ENCODE results near the gene TRIM26. TPM values are rescaled to one million over a fixed set of nuclear protein-coding genes. Genes with fewer than 3 reads are reported as not detected.

TRIM26 gene
- total and polyA plus RNA-seq, 2 donors (not counting 3 experiments of a cell fraction or from before 2014, with no cell fraction given), result 30.4 to 34.5 TPM

DNA sequence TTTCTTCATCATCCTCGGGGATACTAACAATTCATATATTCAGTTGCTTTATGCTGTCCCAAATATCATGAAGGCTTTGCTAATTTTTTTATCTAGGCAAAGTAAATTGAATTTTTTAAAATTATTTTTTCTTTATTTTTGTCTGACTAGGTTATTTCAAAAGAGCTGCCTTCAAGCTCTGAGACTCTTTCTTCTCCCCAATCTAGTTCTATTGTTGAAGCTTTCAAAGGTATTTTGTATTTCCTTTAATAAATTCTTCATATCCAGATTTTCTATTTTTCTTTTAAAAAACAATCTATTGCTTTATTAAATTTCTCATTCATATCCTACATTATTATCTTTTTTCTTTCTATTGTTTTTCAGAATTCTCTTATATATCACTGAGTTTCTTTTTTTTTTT, 33.1 kb downstream of the TRIM26 start:
- Histone ChIP-seq H3K36me3 (ENCODE audit: control insufficient read depth in 2 of 2, extremely low read depth in 1 of 2, insufficient read depth in 2 of 2, low read length in 2 of 2) (peaks cover 0 to 3% of the 10 kb centered on the region in 2 experiments), H3K9me3 (replicated peaks; ENCODE audit: control insufficient read depth, insufficient read depth, low read length) (no peaks in the 10 kb centered on the region), H3K4me1 (ENCODE audit: control insufficient read depth, extremely low read depth, insufficient read depth, low read length) (no peaks in the 10 kb centered on the region), H3K27ac (ENCODE audit: insufficient read depth, low read depth, low read length) (no peak overlapping the region), H3K79me2 (ENCODE audit: control insufficient read depth, insufficient read depth, low read length) (no peaks in the 10 kb centered on the region), H4K20me1 (replicated peaks; ENCODE audit: control insufficient read depth, extremely low read depth, insufficient read depth, low read length) (no peaks in the 10 kb centered on the region), H2AFZ (ENCODE audit: low read depth, low read length) (no peak overlapping the region), H3K9ac (replicated peaks; ENCODE audit: extremely low read depth, insufficient read depth, low read length) (no peak overlapping the region), H3K27me3 (ENCODE audit: control insufficient read depth in 2 of 2, insufficient read depth in 2 of 2, low read length in 2 of 2) (peaks cover 8 to 24% of the 10 kb centered on the region in 2 experiments), H3K4me2 (ENCODE audit: insufficient read depth, low read length) (no peak overlapping the region), H3K9me1 (replicated peaks; ENCODE audit: control insufficient read depth, extremely low read depth, insufficient read depth, low read length) (no peaks in the 10 kb centered on the region), H3K4me3 (replicated peaks in 1 of 3; ENCODE audit: insufficient read depth in 1 of 3, low read depth in 1 of 3, low read length in 3 of 3) (no peak overlapping the region)
- TF ChIP-seq CTCF (IDR thresholded peaks at IDR 0.05; ENCODE audit: extremely low read depth in 1 of 2, insufficient read depth in 1 of 2, low read depth in 1 of 2, low read length in 2 of 2) (no peak), POLR2A (IDR thresholded peaks at IDR 0.05; ENCODE audit: low read depth, low read length) (no peak), MYC (IDR thresholded peaks at IDR 0.05; ENCODE audit: low read depth, low read length) (no peak), MAX (IDR thresholded peaks at IDR 0.05; ENCODE audit: insufficient read depth, insufficient read length) (no peak), FOS (IDR thresholded peaks at IDR 0.05; ENCODE audit: borderline replicate concordance, insufficient read depth, low read length) (no peak), GATA2 (IDR thresholded peaks at IDR 0.05; ENCODE audit: insufficient read depth, insufficient read length, low read depth, low read length) (no peak), JUN (IDR thresholded peaks at IDR 0.05; ENCODE audit: borderline replicate concordance, insufficient read depth, insufficient read length, low read depth) (no peak), POLR2AphosphoS5 (IDR thresholded peaks at IDR 0.05; ENCODE audit: insufficient read depth, low read depth, low read length) (no peak), EZH2 (IDR thresholded peaks at IDR 0.05; ENCODE audit: borderline replicate concordance, low read depth, low read length, severe bottlenecking) (no peak)
- DNase-seq (ENCODE audit: low read depth, low spot score), result no peak
- dilution Hi-C loops (cut with MboI; ENCODE audit: extremely low pct_ligation_motif_present, low sequenced_read_pairs), result no loop called here
- intact Hi-C loops (cut with micrococcal nuclease), result no loop called here
- ChIA-PET POLR2A (no interaction called here), CTCF (no interaction called here)
- BruUV-seq (replicated peaks), result no TSS peak
- FAIRE-seq, result no peak
